CD8-positive, alpha-beta memory T cell (primary cell): Measurements from ENCODE around the gene PIK3R3. TPM values are rescaled to one million over a fixed set of nuclear protein-coding genes. Genes with fewer than 3 reads are reported as not detected.
"Not testable (repeated sequence)": the region's sequence is repeated elsewhere in the genome, so short reads cannot be mapped to it uniquely, and the experiment has no call there.

Experiments
- CTCF ChIA-PET: fragments of 350-600 bp; sonication (Branson Sonifier 250); formaldehyde crosslinking; loops from one replicate; lab custom pipeline; 2021; ENCODE audit warnings: antibody characterized with exemption; lab: Charles Lee
- POLR2A ChIA-PET: fragments of 350-600 bp; sonication (Branson Sonifier 250); formaldehyde crosslinking; loops from one replicate; lab custom pipeline; 2021; ENCODE audit warnings: antibody characterized with exemption; lab: Charles Lee
- DNase-seq, 5 donors: peaks; one replicate each; pipeline versions ENCODE4 v3.0.0 to v3.0.0-alpha.2; 2020 to 2022; ENCODE audit warnings: mixed read lengths in 1 of 5
- H3K27ac ChIP-seq: one replicate; pipeline ENCODE4 v1.7.0; 2013; ENCODE audit warnings: low read depth, mild to moderate bottlenecking, low read length, moderate library complexity
- H3K27me3 ChIP-seq: 2 replicates; pipeline ENCODE4 v1.7.0; 2013; ENCODE audit warnings: low read length, mild to moderate bottlenecking; ENCODE audit not compliant: insufficient read depth, poor library complexity, severe bottlenecking
- H3K36me3 ChIP-seq: 2 replicates; pipeline ENCODE4 v1.7.0; 2013; ENCODE audit warnings: mild to moderate bottlenecking, low read length, moderate library complexity; ENCODE audit not compliant: insufficient read depth
- H3K4me1 ChIP-seq: 2 replicates; pipeline ENCODE4 v1.7.0; 2013; ENCODE audit warnings: mild to moderate bottlenecking, low read length, moderate library complexity; ENCODE audit not compliant: insufficient read depth
- H3K4me3 ChIP-seq: 2 replicates; pipeline ENCODE4 v1.7.0; 2013; ENCODE audit warnings: mild to moderate bottlenecking, low read length
- H3K9me3 ChIP-seq: 2 replicates; pipeline ENCODE4 v1.7.0; 2013; ENCODE audit warnings: mild to moderate bottlenecking, low read length
- H3K27ac Mint-ChIP-seq, 8 donors: one replicate each; pipeline ENCODE4 v1.8.0; 2020 to 2021; ENCODE audit warnings: mixed read lengths in 8 of 8, mild to moderate bottlenecking in 6 of 8, inconsistent platforms in 3 of 8, moderate library complexity in 3 of 8
- H3K27me3 Mint-ChIP-seq, 2 donors: one replicate each; pipeline ENCODE4 v1.8.0; 2020 to 2021; ENCODE audit warnings: mixed read lengths in 2 of 2, mild to moderate bottlenecking in 1 of 2, moderate library complexity in 1 of 2
- H3K36me3 Mint-ChIP-seq, 3 donors: one replicate each; pipeline ENCODE4 v1.8.0; 2020 to 2021; ENCODE audit warnings: mixed read lengths in 3 of 3, inconsistent platforms in 1 of 3, mild to moderate bottlenecking in 1 of 3
- H3K4me1 Mint-ChIP-seq, 3 donors: one replicate each; pipeline ENCODE4 v1.8.0; 2020 to 2021; ENCODE audit warnings: mixed read lengths in 3 of 3, inconsistent platforms in 1 of 3, mild to moderate bottlenecking in 1 of 3
- H3K4me3 Mint-ChIP-seq, 7 donors: one replicate each; pipeline ENCODE4 v1.8.0; 2020 to 2021; ENCODE audit warnings: mixed read lengths in 7 of 7, mild to moderate bottlenecking in 6 of 7, moderate library complexity in 4 of 7, inconsistent platforms in 2 of 7
- H3K9me3 Mint-ChIP-seq, 5 donors: one replicate each; pipeline ENCODE4 v1.8.0; 2020 to 2022; ENCODE audit warnings: mixed read lengths in 5 of 5, mild to moderate bottlenecking in 3 of 5, moderate library complexity in 2 of 5, inconsistent platforms in 1 of 5
- polyA plus RNA-seq: library from polyadenylated mRNA; unstranded; fragments of 300-500 nt; fragmentation: Illumina TruSeq; gene quantifications from one replicate; pipeline ENCODE4 v1.2.3, GENCODE V29; 2021
- total RNA-seq, 2 experiments: library from RNA; stranded (reverse); gene quantifications; one replicate each; pipeline ENCODE4 v1.2.3, GENCODE V29; 2021

Gene PIK3R3
- total and polyA plus RNA-seq, 3 experiments from 2014 or later: 3.3 to 4.7 (median 4.3) TPM

DNA sequence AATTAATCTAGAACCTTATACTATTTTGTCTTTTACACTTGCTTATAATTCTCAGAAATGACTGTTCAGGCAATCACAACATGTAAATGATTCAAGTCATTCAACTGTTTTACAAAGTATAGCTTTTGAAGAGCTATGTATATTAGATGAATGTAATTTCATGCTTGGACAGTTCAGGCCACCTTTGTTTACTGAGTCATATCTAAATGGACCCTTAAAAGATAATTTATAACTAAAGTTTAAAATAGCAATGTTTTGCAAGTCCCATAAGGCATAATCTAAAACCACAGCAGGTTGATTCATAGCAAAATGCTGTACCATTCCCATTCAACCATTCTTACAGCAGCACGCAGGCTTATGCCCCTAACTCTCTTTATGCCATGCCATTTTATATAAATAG is 64.8 kb downstream of the PIK3R3 start:
- no peaks in the 10 kb centered on the region for H3K27me3 ChIP-seq
- no peak overlapping the region for H3K4me3 ChIP-seq

DNA sequence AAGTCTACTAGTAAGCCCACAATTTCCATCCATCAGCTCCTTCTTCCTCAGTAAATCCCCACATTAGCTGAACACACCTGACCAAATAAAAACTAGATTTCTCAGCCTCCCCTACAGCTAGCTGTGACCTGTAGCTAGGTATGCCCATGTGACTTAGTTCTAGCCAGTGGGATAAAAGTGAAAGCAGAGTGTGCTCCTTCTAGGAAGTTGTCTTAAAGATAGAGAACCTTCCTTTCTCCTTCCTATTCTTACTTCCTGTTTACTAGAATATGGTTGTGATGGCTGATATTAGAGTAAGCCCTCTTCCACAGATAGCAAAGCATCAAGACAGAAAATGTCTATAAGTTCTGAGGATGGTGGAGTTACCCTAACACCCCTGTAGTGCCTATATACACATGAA is 67.0 kb downstream of the PIK3R3 start:
- POLR2A ChIA-PET: no interaction called here
- H3K4me1 Mint-ChIP-seq: peaks cover 18 to 33% (median 31%) of the 10 kb centered on the region in 3 donors
- no peaks in the 10 kb centered on the region for H3K9me3 Mint-ChIP-seq
- Histone ChIP-seq H3K4me1 (peaks cover 20% of the 10 kb centered on the region), H3K36me3 (no peaks in the 10 kb centered on the region), H3K4me3 (peak overlapping the region; percentile 10), H3K27me3 (no peaks in the 10 kb centered on the region), H3K9me3 (no peaks in the 10 kb centered on the region), H3K27ac (no peak overlapping the region)
- peak in 2 of 5 donors; percentile 17 to 27 for DNase-seq
- peak overlapping the region; percentile 74 to 94 (median 85) for H3K27ac Mint-ChIP-seq
- no peaks in the 10 kb centered on the region for H3K27me3 Mint-ChIP-seq
- peaks cover 2 to 11% (median 3%) of the 10 kb centered on the region in 3 donors for H3K36me3 Mint-ChIP-seq
- peak overlapping the region; percentile 27 to 91 (median 67) for H3K4me3 Mint-ChIP-seq
- CTCF ChIA-PET: interaction anchor here (2.0 kb wide), 1 partner anchor 28 kb away, joined by 6 read pairs; no protein-coding TSS in a partner anchor

More for the DNA sequence above, 64.8 kb downstream of the PIK3R3 start:
- no peak for DNase-seq
- Mint-ChIP-seq H3K27me3 (no peaks in the 10 kb centered on the region), H3K4me1 (peaks cover 17 to 27% (median 23%) of the 10 kb centered on the region in 3 donors), H3K27ac (no peak overlapping the region), H3K36me3 (no peaks in the 10 kb centered on the region), H3K9me3 (no peaks in the 10 kb centered on the region), H3K4me3 (no peak overlapping the region)
- Histone ChIP-seq H3K27ac (no peak overlapping the region), H3K9me3 (no peaks in the 10 kb centered on the region), H3K4me1 (peaks cover 13% of the 10 kb centered on the region), H3K36me3 (no peaks in the 10 kb centered on the region)
- CTCF ChIA-PET: no interaction called here
- POLR2A ChIA-PET: no interaction called here

DNA sequence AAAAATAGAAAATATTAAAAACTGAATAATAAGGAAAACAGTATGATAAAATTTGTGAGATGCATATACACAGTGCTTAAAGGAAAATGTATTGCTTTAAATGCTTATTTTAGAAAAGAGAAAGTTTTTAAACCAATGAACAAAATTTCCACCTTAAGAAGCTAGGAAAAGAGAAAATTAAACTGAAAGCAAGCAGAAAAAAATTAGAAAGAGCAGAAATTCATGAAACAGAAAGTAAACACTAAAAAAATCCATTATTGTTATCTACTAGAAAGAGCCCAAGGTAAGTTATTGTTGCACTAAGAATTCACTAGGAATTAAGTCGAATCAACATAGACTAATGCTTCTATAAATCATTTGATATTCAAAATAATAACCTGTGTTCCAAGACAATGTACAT is 67.7 kb downstream of the PIK3R3 start:
- DNase-seq: no peak
- ChIA-PET POLR2A (no interaction called here), CTCF (interaction anchor here (2.0 kb wide), 1 partner anchor 28 kb away, joined by 6 read pairs; no protein-coding TSS in a partner anchor)
- H3K27ac Mint-ChIP-seq: peak overlapping the region in 4 of 8 donors; percentile 54 to 94 (median 78)
- Histone ChIP-seq H3K36me3 (no peaks in the 10 kb centered on the region), H3K27ac (no peak overlapping the region), H3K27me3 (no peaks in the 10 kb centered on the region), H3K4me1 (peaks cover 20% of the 10 kb centered on the region), H3K4me3 (no peak overlapping the region), H3K9me3 (no peaks in the 10 kb centered on the region)
- no peaks in the 10 kb centered on the region for H3K9me3 Mint-ChIP-seq
- H3K36me3 Mint-ChIP-seq: peaks cover 2 to 11% (median 3%) of the 10 kb centered on the region in 3 donors
- peaks cover 18 to 33% (median 31%) of the 10 kb centered on the region in 3 donors for H3K4me1 Mint-ChIP-seq
- no peaks in the 10 kb centered on the region for H3K27me3 Mint-ChIP-seq
- H3K4me3 Mint-ChIP-seq: peak overlapping the region in 3 of 7 donors; percentile 19 to 91 (median 38)

DNA sequence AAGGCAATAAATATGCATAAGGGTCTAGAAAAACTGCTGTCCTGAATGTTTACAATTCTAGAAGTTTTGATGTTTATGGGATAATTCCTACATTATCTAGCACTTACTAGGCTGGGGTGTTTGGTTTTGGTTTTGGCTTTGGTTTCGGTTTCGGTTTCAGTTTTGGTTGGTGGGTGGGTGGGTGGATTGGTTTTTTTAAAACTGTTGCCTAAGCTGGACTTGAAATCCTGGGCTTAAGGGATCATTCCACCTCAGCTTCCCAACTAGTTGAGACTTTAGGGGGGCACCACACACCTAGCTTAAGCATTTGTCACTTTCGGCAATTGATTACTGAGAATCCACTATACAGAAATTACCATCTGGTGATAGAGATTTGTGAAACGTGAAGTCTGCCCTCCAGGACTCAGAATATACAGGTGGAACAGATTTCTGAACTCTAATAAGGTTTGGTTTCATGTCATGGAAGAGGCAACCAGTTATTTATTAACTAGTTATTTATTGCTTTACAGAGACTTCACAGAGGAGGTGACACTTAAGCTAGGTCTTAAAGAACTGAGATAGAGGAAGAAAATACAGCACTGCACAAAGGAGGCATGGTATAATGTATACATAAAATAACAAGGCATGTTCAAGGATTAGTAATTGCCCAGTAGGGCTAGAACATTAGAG is 69.6 kb downstream of the PIK3R3 start:
- H3K36me3 ChIP-seq: no peaks in the 10 kb centered on the region
- Mint-ChIP-seq H3K4me3 (peak overlapping the region; percentile 46 to 77 (median 65)), H3K27me3 (no peaks in the 10 kb centered on the region), H3K9me3 (no peaks in the 10 kb centered on the region), H3K36me3 (peaks cover 2 to 17% (median 3%) of the 10 kb centered on the region in 3 donors), H3K27ac (peak overlapping the region in 7 of 8 donors; percentile 29 to 77 (median 50)), H3K4me1 (peaks cover 18 to 33% (median 31%) of the 10 kb centered on the region in 3 donors)
- H3K4me1 ChIP-seq: peaks cover 20% of the 10 kb centered on the region
- no peak overlapping the region for H3K27ac ChIP-seq
- peak overlapping the region; percentile 26 for H3K4me3 ChIP-seq
- ChIA-PET CTCF (interaction anchor here (1.2 kb wide), 1 partner anchor 184 kb away, joined by 3 read pairs; the partner anchor contains the start of gene RAD54L), POLR2A (no interaction called here)
- no peaks in the 10 kb centered on the region for H3K9me3 ChIP-seq
- peak in 3 of 5 donors; percentile 10 to 50 (median 17) for DNase-seq
- H3K27me3 ChIP-seq: no peaks in the 10 kb centered on the region

DNA sequence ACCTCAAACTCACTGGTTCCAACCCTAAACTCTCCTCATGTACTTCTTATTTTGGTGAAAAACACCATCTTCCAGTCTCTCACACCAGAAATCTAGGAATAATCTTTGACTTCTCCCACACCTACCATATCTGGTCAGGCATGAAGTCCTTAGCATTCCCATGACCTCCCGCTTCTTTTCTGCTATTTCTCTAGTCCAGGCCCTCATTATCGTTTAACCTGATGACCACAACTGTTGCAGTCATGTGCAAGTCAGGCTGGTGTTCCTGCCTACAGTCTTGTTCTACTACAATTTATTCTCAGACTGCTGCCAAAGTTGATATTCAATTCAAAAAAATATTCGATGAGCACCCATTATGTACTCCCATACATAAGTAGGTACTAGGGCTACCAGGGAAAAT is 71.3 kb downstream of the PIK3R3 start:
- H3K27me3 Mint-ChIP-seq: no peaks in the 10 kb centered on the region
- no peak overlapping the region for H3K4me3 Mint-ChIP-seq
- Histone ChIP-seq H3K4me1 (peaks cover 20% of the 10 kb centered on the region), H3K4me3 (no peak overlapping the region), H3K27ac (no peak overlapping the region), H3K9me3 (no peaks in the 10 kb centered on the region), H3K27me3 (no peaks in the 10 kb centered on the region), H3K36me3 (no peaks in the 10 kb centered on the region)
- no peak for DNase-seq
- ChIA-PET POLR2A (no interaction called here), CTCF (interaction anchor here (0.9 kb wide), 1 partner anchor 25 kb away, joined by 3 read pairs; no protein-coding TSS in a partner anchor)
- no peaks in the 10 kb centered on the region for H3K9me3 Mint-ChIP-seq
- H3K27ac Mint-ChIP-seq: no peak overlapping the region
- H3K4me1 Mint-ChIP-seq: peaks cover 18 to 33% (median 31%) of the 10 kb centered on the region in 3 donors
- peaks cover 2 to 21% (median 6%) of the 10 kb centered on the region in 3 donors for H3K36me3 Mint-ChIP-seq

DNA sequence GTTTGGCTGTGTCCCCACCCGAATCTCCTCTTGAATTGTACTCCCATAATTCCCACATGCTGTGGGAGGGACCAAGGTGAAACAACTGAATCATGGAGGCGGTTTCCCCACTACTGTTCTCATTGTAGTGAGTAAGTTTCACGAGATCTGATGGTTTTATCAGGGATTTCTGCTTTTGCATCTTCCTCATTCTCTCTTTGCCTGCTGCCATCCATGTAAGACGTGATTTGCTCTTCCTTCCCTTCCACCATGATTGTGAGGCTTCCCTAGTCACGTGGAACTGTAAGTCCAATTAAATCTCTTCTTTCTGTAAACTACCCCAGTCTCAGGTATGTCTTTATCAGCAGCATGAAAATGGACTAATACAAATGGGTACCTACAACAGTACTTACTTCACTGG is 73.5 kb downstream of the PIK3R3 start:
- no peaks in the 10 kb centered on the region for H3K27me3 ChIP-seq
- no peaks in the 10 kb centered on the region for H3K9me3 ChIP-seq
- no peak overlapping the region for H3K27ac ChIP-seq
- POLR2A ChIA-PET: no interaction called here
- H3K4me3 ChIP-seq: no peak overlapping the region
- CTCF ChIA-PET: no interaction called here
- no peak for DNase-seq
- no peaks in the 10 kb centered on the region for H3K9me3 Mint-ChIP-seq
- H3K4me1 Mint-ChIP-seq: peaks cover 11 to 19% (median 15%) of the 10 kb centered on the region in 3 donors
- H3K4me3 Mint-ChIP-seq: no peak overlapping the region
- no peak overlapping the region for H3K27ac Mint-ChIP-seq
- H3K27me3 Mint-ChIP-seq: no peaks in the 10 kb centered on the region
- no peaks in the 10 kb centered on the region for H3K36me3 ChIP-seq
- peaks cover 2 to 21% (median 10%) of the 10 kb centered on the region in 3 donors for H3K36me3 Mint-ChIP-seq
- peaks cover 8% of the 10 kb centered on the region for H3K4me1 ChIP-seq

DNA sequence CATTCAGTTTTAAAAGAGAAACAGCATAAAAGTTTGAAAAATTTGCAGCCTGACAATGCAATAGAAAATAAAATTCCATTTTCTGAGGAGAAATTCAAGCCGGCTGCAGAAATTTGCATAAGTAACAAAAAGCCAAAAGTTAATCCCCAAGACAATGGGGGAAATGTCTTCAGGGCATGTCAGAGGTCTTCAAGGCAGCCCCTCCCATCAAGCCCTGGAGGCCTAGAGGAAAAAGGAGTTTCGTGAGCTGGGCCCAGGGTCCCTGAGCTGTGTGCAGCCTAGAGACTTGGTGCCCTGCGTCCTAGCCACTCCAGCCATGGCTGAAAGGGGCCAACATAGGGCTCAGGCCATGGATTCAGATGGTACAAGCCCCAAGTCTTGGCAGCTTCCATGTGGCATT is 74.6 kb downstream of the PIK3R3 start:
- peaks cover 2 to 21% (median 10%) of the 10 kb centered on the region in 3 donors for H3K36me3 Mint-ChIP-seq
- H3K4me1 ChIP-seq: peaks cover 8% of the 10 kb centered on the region
- no peak overlapping the region for H3K27ac Mint-ChIP-seq
- H3K9me3 ChIP-seq: no peaks in the 10 kb centered on the region
- peaks cover 3 to 11% (median 5%) of the 10 kb centered on the region in 3 donors for H3K4me1 Mint-ChIP-seq
- H3K27me3 Mint-ChIP-seq: no peaks in the 10 kb centered on the region
- no peak overlapping the region for H3K4me3 Mint-ChIP-seq
- H3K27me3 ChIP-seq: no peaks in the 10 kb centered on the region
- H3K36me3 ChIP-seq: no peaks in the 10 kb centered on the region
- CTCF ChIA-PET: no interaction called here
- H3K27ac ChIP-seq: no peak overlapping the region
- no peak for DNase-seq
- no peak overlapping the region for H3K4me3 ChIP-seq
- no peaks in the 10 kb centered on the region for H3K9me3 Mint-ChIP-seq
- POLR2A ChIA-PET: no interaction called here

DNA sequence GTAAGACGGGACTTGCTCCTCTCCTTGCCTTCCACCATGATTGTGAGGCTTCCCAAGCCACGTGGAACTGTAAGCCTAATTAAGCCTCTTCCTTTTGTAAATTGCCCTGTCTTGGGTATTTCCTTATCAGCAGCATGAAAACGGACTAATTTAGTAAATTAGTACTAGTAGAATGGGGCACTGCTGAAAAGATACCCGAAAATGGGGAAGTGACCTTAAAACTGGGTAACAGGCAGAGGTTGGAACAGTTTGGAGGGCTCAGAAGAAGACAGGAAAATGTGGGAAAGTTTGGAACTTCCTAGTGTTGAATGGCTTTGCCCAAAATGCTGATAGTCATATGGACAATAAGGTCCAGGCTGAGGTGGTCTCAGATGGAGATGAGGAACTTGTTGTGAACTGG is 75.2 kb downstream of the PIK3R3 start:
- H3K36me3 ChIP-seq, H3K27ac Mint-ChIP-seq, H3K27ac ChIP-seq, POLR2A ChIA-PET, H3K4me1 Mint-ChIP-seq, H3K9me3 ChIP-seq, H3K4me3 ChIP-seq, H3K9me3 Mint-ChIP-seq, H3K27me3 Mint-ChIP-seq, CTCF ChIA-PET, H3K4me1 ChIP-seq, H3K27me3 ChIP-seq, DNase-seq, H3K4me3 Mint-ChIP-seq: not testable (repeated sequence)
- H3K36me3 Mint-ChIP-seq: peaks cover 0 to 21% (median 10%) of the 10 kb centered on the region in 3 donors
